H9 (cell line): Measurements from ENCODE around the gene FAM131C. TPM values are rescaled to one million over a fixed set of nuclear protein-coding genes. Genes with fewer than 3 reads are reported as not detected.

Source experiments
- DNase-seq: peaks from one replicate; pipeline ENCODE4 v3.0.0-alpha.2; 2017
- H2AFZ ChIP-seq: one replicate; pipeline ENCODE4 v1.6.1; 2013; ENCODE audit warnings: mild to moderate bottlenecking, low read length, control low read depth, moderate library complexity
- H2AK5ac ChIP-seq: 2 replicates; pipeline ENCODE4 v1.6.1; 2013; ENCODE audit warnings: low read length, control low read depth, mixed read lengths; ENCODE audit not compliant: insufficient read length
- H2BK120ac ChIP-seq: one replicate; pipeline ENCODE4 v1.6.1; 2013; ENCODE audit warnings: low read depth, mild to moderate bottlenecking, low read length, control low read depth, inconsistent platforms; ENCODE audit not compliant: poor library complexity, severe bottlenecking
- H2BK12ac ChIP-seq: 2 replicates; pipeline ENCODE4 v1.6.1; 2013; ENCODE audit warnings: low read length, control low read depth, mixed read lengths, low read depth; ENCODE audit not compliant: insufficient read length
- H2BK15ac ChIP-seq: 2 replicates; pipeline ENCODE4 v1.6.1; 2013; ENCODE audit warnings: low read depth, low read length, control low read depth
- H2BK20ac ChIP-seq: one replicate; pipeline ENCODE4 v1.6.1; 2013; ENCODE audit warnings: low read depth, mild to moderate bottlenecking, low read length, control low read depth, inconsistent platforms; ENCODE audit not compliant: poor library complexity, severe bottlenecking
- H2BK5ac ChIP-seq: 2 replicates; pipeline ENCODE4 v1.6.1; 2013; ENCODE audit warnings: low read length, control low read depth, mixed read lengths; ENCODE audit not compliant: insufficient read length
- H3K14ac ChIP-seq: 2 replicates; pipeline ENCODE4 v1.6.1; 2013; ENCODE audit warnings: low read length, control low read depth; ENCODE audit not compliant: insufficient read depth
- H3K18ac ChIP-seq: 2 replicates; pipeline ENCODE4 v1.6.1; 2013; ENCODE audit warnings: low read depth, mild to moderate bottlenecking, mixed read lengths, low read length, control low read depth; ENCODE audit not compliant: insufficient read length
- H3K23ac ChIP-seq: 2 replicates; pipeline ENCODE4 v1.6.1; 2013; ENCODE audit warnings: low read length, control low read depth, mixed read lengths, low read depth; ENCODE audit not compliant: insufficient read length
- H3K23me2 ChIP-seq: 2 replicates; pipeline ENCODE4 v1.6.1; 2013; ENCODE audit warnings: low read depth, mild to moderate bottlenecking, mixed read lengths, low read length, control low read depth; ENCODE audit not compliant: insufficient read length, poor library complexity, severe bottlenecking
- H3K27ac ChIP-seq: 2 replicates; pipeline ENCODE4 v1.5.1; 2013; ENCODE audit warnings: low read length, control low read depth, mixed read lengths, low read depth; ENCODE audit not compliant: insufficient read length
- H3K27me3 ChIP-seq: 2 replicates; pipeline ENCODE4 v1.6.1; 2013; ENCODE audit warnings: low read length, control low read depth, inconsistent platforms; ENCODE audit not compliant: insufficient read depth
- H3K4ac ChIP-seq: 2 replicates; pipeline ENCODE4 v1.6.1; 2013; ENCODE audit warnings: low read depth, mild to moderate bottlenecking, control low read depth, inconsistent platforms, low read length, moderate library complexity
- H3K4me1 ChIP-seq: 2 replicates; pipeline ENCODE4 v1.6.1; 2013; ENCODE audit warnings: low read length, control low read depth, inconsistent platforms; ENCODE audit not compliant: insufficient read depth
- H3K4me2 ChIP-seq: 2 replicates; pipeline ENCODE4 v1.6.1; 2013; ENCODE audit warnings: low read length, control low read depth, mixed read lengths; ENCODE audit not compliant: insufficient read length, insufficient read depth
- H3K56ac ChIP-seq: 2 replicates; pipeline ENCODE4 v1.6.1; 2013; ENCODE audit warnings: low read depth, mild to moderate bottlenecking, mixed read lengths, low read length, control low read depth; ENCODE audit not compliant: insufficient read length
- H3K79me1 ChIP-seq: 2 replicates; pipeline ENCODE4 v1.6.1; 2013; ENCODE audit warnings: low read depth, mild to moderate bottlenecking, moderate library complexity, low read length, control low read depth, inconsistent platforms; ENCODE audit not compliant: insufficient read depth, poor library complexity, severe bottlenecking
- H3K79me2 ChIP-seq: 2 replicates; pipeline ENCODE4 v1.6.1; 2013; ENCODE audit warnings: low read length, control low read depth, inconsistent platforms; ENCODE audit not compliant: insufficient read depth
- H3K9ac ChIP-seq: 2 replicates; pipeline ENCODE4 v1.6.1; 2013; ENCODE audit warnings: low read length, control low read depth, mixed read lengths; ENCODE audit not compliant: insufficient read length; ENCODE audit errors: extremely low read depth
- H3K9me3 ChIP-seq: one replicate; pipeline ENCODE4 v1.6.1; 2013; ENCODE audit warnings: low read depth, low read length, inconsistent platforms; ENCODE audit not compliant: control insufficient read depth
- H3T11ph ChIP-seq: one replicate; pipeline ENCODE4 v1.6.1; 2013; ENCODE audit warnings: mild to moderate bottlenecking, low read length, control low read depth, inconsistent platforms
- H4K20me1 ChIP-seq: one replicate; pipeline ENCODE4 v1.6.1; 2013; ENCODE audit not compliant: control insufficient read depth, insufficient read length, insufficient read depth
- H4K5ac ChIP-seq: 2 replicates; pipeline ENCODE4 v1.6.1; 2013; ENCODE audit warnings: low read depth, mild to moderate bottlenecking, mixed read lengths, low read length, control low read depth; ENCODE audit not compliant: insufficient read length
- H4K8ac ChIP-seq: replicated peaks from 2 replicates; pipeline ENCODE4 v1.6.1; 2013; ENCODE audit warnings: low read length, control low read depth, mixed read lengths, low read depth; ENCODE audit not compliant: insufficient read length
- H4K91ac ChIP-seq: 2 replicates; pipeline ENCODE4 v1.6.1; 2013; ENCODE audit warnings: low read depth, mild to moderate bottlenecking, moderate library complexity, mixed read lengths, low read length, control low read depth; ENCODE audit not compliant: insufficient read length
- H3K27ac Mint-ChIP-seq, 3 experiments: 2 replicates in 2 of 3; 3 replicates in 1 of 3; pipeline ENCODE4 v1.8.0; 2020 to 2021; ENCODE audit warnings: mixed read lengths in 3 of 3, mild to moderate bottlenecking in 1 of 3, moderate library complexity in 1 of 3
- H3K27me3 Mint-ChIP-seq: 2 replicates; pipeline ENCODE4 v1.8.0; 2021; ENCODE audit warnings: low read depth, mild to moderate bottlenecking, moderate library complexity, mixed read lengths
- H3K36me3 Mint-ChIP-seq, 3 experiments: 2 replicates in 2 of 3; 3 replicates in 1 of 3; pipeline ENCODE4 v1.8.0; 2020 to 2021; ENCODE audit warnings: low read depth in 3 of 3, mixed read lengths in 3 of 3; ENCODE audit not compliant: insufficient read depth in 1 of 3
- H3K4me1 Mint-ChIP-seq, 2 experiments: 2 replicates each; pipeline ENCODE4 v1.8.0; 2020; ENCODE audit warnings: mixed read lengths in 2 of 2
- H3K4me3 Mint-ChIP-seq, 2 experiments: 2 replicates in 1 of 2; 3 replicates in 1 of 2; pipeline ENCODE4 v1.8.0; 2020 to 2021; ENCODE audit warnings: mild to moderate bottlenecking in 2 of 2, mixed read lengths in 2 of 2, moderate library complexity in 1 of 2
- H3K9me3 Mint-ChIP-seq, 2 experiments: 2 replicates in 1 of 2; 3 replicates in 1 of 2; pipeline ENCODE4 v1.8.0; 2020; ENCODE audit warnings: mild to moderate bottlenecking in 2 of 2, mixed read lengths in 2 of 2, moderate library complexity in 1 of 2
- WGBS: extraction: QIAGEN DNeasy Blood & Tissue Kit; methylation state at CpG from one replicate; pipeline ENCODE4 v1.1.7; 2013; ENCODE audit warnings: missing lambda C conversion rate, low lambda C conversion rate, mixed read lengths; ENCODE audit not compliant: insufficient read length; ENCODE audit errors: extremely low coverage; 5-methylcytosine and 5-hydroxymethylcytosine counted together
- total RNA-seq: library from RNA; stranded (reverse); gene quantifications from 2 replicates; pipeline ENCODE4 v1.2.1, GENCODE V29; 2021
- TF ChIP-seq, protein P1 (sequence below): fragments of 200-600 bp; sonication (generic); conservative IDR thresholded peaks from 3 replicates; pipeline ENCODE4 v1.8.0; 2021; ENCODE audit warnings: antibody characterized with exemption, mild to moderate bottlenecking

FAM131C gene
- total RNA-seq, 1 experiment from 2014 or later: 0.61 TPM

DNA sequence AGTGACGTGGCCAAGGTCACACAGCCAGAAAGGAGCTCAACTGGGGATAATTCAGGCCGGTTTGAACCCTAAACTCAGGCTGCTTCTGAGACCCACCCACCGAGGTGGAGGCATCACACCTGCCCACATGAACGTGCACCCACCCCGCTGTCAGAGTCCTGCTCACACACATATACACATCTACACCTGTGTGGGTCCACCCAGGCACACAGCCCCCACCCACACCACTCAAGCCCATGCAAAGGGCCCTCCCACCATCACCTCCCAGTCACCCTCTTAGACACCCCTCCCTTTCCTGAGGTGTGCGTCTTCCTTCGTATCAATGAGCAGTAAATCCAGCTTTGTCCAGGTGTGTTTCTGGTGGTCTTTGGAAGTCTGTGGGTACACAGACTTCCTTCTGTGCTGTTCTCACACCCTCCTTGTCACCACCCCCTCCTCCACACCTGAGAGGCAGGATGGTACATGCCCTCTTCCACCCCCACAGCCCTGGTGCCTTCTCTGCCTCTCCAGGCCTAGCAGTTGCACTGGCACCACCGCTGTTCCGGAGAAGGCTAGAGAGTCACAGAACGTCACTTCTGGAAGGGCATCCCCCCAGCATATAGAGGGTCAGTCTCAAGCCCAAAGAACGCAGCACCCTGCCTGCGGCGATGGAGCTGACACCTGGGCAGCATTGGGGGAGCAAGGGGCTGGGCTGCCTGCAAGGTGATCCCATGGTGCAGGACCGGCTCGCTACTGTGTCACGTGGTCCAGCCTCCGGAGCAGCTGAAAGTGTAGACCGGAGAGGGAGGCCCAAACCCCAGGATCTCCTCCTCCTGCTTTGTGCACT lies 18.9 kb upstream of the FAM131C start:
- Histone ChIP-seq H2BK120ac (no peak overlapping the region), H2AFZ (no peak overlapping the region), H3T11ph (no peak overlapping the region), H3K4me2 (no peak overlapping the region), H3K23me2 (no peaks in the 10 kb centered on the region), H3K79me2 (no peaks in the 10 kb centered on the region), H3K27ac (no peak overlapping the region), H2AK5ac (no peak overlapping the region), H3K9me3 (no peaks in the 10 kb centered on the region), H3K18ac (no peak overlapping the region), H2BK12ac (no peak overlapping the region), H3K9ac (no peak overlapping the region), H2BK20ac (no peak overlapping the region), H3K4ac (no peak overlapping the region), H3K14ac (no peak overlapping the region; the same call in 1 of the 2 replicates), H4K20me1 (no peaks in the 10 kb centered on the region), H4K91ac (no peak overlapping the region), H3K79me1 (no peaks in the 10 kb centered on the region), H4K5ac (no peak overlapping the region), H3K56ac (no peak overlapping the region), H2BK15ac (no peak overlapping the region), H4K8ac (no peak overlapping the region), H3K27me3 (no peaks in the 10 kb centered on the region; the same call in 1 of the 2 replicates), H3K4me1 (no peaks in the 10 kb centered on the region), H3K23ac (no peak overlapping the region), H2BK5ac (no peak overlapping the region)
- Mint-ChIP-seq H3K36me3 (no peaks in the 10 kb centered on the region), H3K27me3 (peaks cover 11% of the 10 kb centered on the region), H3K4me3 (no peak overlapping the region), H3K4me1 (peaks cover 14 to 34% of the 10 kb centered on the region in 2 experiments), H3K27ac (peak overlapping the region in 1 of 3 experiments; percentile 37; a peak in 1 of 7 replicates), H3K9me3 (no peaks in the 10 kb centered on the region)
- TF ChIP-seq, protein P1, sequence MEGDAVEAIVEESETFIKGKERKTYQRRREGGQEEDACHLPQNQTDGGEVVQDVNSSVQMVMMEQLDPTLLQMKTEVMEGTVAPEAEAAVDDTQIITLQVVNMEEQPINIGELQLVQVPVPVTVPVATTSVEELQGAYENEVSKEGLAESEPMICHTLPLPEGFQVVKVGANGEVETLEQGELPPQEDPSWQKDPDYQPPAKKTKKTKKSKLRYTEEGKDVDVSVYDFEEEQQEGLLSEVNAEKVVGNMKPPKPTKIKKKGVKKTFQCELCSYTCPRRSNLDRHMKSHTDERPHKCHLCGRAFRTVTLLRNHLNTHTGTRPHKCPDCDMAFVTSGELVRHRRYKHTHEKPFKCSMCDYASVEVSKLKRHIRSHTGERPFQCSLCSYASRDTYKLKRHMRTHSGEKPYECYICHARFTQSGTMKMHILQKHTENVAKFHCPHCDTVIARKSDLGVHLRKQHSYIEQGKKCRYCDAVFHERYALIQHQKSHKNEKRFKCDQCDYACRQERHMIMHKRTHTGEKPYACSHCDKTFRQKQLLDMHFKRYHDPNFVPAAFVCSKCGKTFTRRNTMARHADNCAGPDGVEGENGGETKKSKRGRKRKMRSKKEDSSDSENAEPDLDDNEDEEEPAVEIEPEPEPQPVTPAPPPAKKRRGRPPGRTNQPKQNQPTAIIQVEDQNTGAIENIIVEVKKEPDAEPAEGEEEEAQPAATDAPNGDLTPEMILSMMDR: no peak
- no CpG with 5 or more reads among the region's 18 CpGs for WGBS
- DNase-seq: peak; percentile 28
